ENCODE data around the gene KCTD4.

DNA sequence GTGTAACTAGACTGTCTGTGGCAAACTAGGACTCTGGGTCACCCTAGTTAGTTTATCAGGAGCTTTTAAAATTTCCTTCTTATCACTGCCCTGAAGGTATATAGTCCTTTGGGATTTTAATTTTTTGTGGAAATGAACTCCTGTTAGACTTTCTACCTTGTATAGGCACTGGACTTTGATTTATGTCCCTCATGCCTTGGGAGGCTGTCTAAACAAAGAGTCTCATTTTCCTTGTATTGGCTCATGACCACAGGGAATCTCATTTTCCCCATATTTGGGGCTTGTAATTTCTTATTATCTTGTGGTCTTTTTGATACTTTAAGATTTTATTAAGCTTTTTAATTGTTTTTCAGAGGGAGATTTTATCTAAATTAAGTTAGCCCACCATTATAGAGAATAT is 21.4 kb downstream of the KCTD4 start:
- TF ChIP-seq, protein P1, sequence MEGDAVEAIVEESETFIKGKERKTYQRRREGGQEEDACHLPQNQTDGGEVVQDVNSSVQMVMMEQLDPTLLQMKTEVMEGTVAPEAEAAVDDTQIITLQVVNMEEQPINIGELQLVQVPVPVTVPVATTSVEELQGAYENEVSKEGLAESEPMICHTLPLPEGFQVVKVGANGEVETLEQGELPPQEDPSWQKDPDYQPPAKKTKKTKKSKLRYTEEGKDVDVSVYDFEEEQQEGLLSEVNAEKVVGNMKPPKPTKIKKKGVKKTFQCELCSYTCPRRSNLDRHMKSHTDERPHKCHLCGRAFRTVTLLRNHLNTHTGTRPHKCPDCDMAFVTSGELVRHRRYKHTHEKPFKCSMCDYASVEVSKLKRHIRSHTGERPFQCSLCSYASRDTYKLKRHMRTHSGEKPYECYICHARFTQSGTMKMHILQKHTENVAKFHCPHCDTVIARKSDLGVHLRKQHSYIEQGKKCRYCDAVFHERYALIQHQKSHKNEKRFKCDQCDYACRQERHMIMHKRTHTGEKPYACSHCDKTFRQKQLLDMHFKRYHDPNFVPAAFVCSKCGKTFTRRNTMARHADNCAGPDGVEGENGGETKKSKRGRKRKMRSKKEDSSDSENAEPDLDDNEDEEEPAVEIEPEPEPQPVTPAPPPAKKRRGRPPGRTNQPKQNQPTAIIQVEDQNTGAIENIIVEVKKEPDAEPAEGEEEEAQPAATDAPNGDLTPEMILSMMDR (IDR thresholded peaks at IDR 0.05), result no peak
- TF ChIP-seq POLR2A (IDR thresholded peaks at IDR 0.05), result no peak
